Measurements from ENCODE around the gene ABCB4. TPM values are rescaled to one million over a fixed set of nuclear protein-coding genes. Genes with fewer than 3 reads are reported as not detected.
A peak's percentile ranks its signal among the peaks of the same experiment; 100 is the strongest.

Gene ABCB4
- total RNA-seq, 1 donor, result under 0.01 TPM

DNA sequence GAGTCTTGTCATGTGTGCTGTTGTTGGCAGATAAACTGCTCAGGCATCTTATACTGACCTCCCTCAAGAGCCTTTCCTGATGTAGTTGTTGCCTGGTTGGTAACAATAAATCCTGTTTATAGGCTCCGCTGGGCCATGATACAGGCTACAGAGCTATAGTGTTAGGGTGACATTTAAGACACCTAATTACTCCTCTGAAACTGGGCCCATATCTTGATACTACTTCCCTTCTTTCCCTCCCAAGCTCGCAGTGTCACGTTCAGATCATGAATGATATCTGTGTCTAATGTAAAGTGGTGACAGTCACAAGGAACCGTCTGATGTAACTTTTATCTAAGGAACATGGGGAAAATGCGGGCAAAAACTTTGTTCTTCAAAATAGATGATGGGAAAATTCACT, 94.6 kb downstream of the ABCB4 start:
- TF ChIP-seq, protein P1, sequence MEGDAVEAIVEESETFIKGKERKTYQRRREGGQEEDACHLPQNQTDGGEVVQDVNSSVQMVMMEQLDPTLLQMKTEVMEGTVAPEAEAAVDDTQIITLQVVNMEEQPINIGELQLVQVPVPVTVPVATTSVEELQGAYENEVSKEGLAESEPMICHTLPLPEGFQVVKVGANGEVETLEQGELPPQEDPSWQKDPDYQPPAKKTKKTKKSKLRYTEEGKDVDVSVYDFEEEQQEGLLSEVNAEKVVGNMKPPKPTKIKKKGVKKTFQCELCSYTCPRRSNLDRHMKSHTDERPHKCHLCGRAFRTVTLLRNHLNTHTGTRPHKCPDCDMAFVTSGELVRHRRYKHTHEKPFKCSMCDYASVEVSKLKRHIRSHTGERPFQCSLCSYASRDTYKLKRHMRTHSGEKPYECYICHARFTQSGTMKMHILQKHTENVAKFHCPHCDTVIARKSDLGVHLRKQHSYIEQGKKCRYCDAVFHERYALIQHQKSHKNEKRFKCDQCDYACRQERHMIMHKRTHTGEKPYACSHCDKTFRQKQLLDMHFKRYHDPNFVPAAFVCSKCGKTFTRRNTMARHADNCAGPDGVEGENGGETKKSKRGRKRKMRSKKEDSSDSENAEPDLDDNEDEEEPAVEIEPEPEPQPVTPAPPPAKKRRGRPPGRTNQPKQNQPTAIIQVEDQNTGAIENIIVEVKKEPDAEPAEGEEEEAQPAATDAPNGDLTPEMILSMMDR (IDR thresholded peaks at IDR 0.05; ENCODE audit: insufficient read depth, low read depth, low read length), result no peak
- DNase-seq (ENCODE audit: low read depth), result no peak

DNA sequence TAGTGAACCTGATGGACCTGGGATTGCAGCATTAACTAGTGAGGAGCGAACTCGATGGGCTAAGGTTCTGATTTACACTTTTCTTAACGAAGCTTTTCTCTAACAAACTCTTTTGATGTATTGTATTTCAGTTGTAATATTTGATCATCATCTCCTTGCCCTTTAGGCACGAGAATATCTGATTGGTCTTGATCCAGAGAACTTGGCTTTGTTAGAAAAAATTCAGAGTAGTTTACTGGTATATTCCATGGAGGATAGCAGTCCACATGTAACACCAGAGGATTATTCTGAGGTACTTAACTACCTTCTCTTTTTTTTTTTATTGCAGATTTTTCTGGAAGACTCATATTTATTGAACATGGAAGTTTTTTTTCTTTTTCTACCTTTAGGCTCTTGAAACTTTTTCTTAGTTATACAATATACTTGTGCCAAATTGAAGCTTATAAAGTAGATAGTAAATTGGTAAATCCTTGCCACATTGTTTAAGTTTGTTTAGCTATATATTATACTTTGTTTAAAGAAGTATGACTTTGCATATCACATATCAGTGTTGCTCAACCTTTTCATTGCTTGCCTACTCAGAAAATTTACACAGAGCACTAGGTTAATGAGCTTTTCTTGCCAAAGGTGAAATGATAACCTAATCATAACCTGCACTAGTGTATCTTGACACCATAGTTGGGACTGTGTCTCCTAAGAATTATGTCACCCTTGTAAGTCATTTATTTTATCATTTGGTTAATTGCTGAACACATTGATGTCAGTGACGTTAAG, 99.6 kb downstream of the ABCB4 start:
- H3K4me3 ChIP-seq (ENCODE audit: low read depth, low read length), result no peak overlapping the region
- peak; percentile 15 for DNase-seq (ENCODE audit: low read depth)

More for the DNA sequence above, 94.6 kb downstream of the ABCB4 start:
- H3K4me3 ChIP-seq (ENCODE audit: low read depth, low read length), result no peak overlapping the region

GRCh38 chr7:87370660-87371180, 104.8 kb downstream of the ABCB4 start:
- no peak overlapping the region for H3K4me3 ChIP-seq (ENCODE audit: low read depth, low read length)
- peak; percentile 71 for DNase-seq (ENCODE audit: low read depth)
- TF ChIP-seq, protein P1 (IDR thresholded peaks at IDR 0.05; ENCODE audit: insufficient read depth, low read depth, low read length), result no peak

More for the DNA sequence above, 99.6 kb downstream of the ABCB4 start:
- TF ChIP-seq, protein P1 (IDR thresholded peaks at IDR 0.05; ENCODE audit: insufficient read depth, low read depth, low read length), result no peak

GRCh38 chr7:87369216-87369615, 106.3 kb downstream of the ABCB4 start:
- no peak overlapping the region for H3K4me3 ChIP-seq (ENCODE audit: low read depth, low read length)
- TF ChIP-seq, protein P1 (IDR thresholded peaks at IDR 0.05; ENCODE audit: insufficient read depth, low read depth, low read length), result no peak
- no peak for DNase-seq (ENCODE audit: low read depth)

DNA sequence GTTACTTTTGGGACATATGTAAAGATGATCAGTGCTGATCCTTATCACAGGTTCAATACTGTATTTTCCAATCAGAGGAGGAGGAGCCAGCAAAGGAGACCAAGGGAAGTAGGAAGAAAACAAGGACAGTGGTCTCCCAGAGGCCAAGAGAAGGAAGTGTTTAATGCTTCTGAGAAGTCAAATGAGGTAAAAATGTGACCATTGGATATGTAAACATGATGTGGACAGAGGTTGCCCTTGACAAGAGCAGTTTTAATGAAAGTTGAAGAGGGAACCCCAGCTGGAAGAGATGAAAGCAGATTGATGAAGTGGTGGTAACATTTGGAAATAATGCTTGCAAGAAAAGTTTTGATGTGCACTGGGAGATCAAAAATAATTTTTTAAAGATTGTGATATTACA, 111.2 kb downstream of the ABCB4 start:
- TF ChIP-seq, protein P1 (IDR thresholded peaks at IDR 0.05; ENCODE audit: insufficient read depth, low read depth, low read length), result no peak
- H3K4me3 ChIP-seq (ENCODE audit: low read depth, low read length), result no peak overlapping the region
- DNase-seq (ENCODE audit: low read depth), result no peak

- no peak for DNase-seq (ENCODE audit: low read depth)
- no peak overlapping the region for H3K4me3 ChIP-seq (ENCODE audit: low read depth, low read length)
- TF ChIP-seq, protein P1 (IDR thresholded peaks at IDR 0.05; ENCODE audit: insufficient read depth, low read depth, low read length), result no peak
Measured at GRCh38 chr7:87363342-87363741, 112.1 kb downstream of the ABCB4 start.

Measured in fibroblast of villous mesenchyme (primary cell).